Measurements from ENCODE around the gene DPAGT1.
A peak's percentile ranks its signal among the peaks of the same experiment; 100 is the strongest.
"Not testable (repeated sequence)": the region's sequence is repeated elsewhere in the genome, so short reads cannot be mapped to it uniquely, and the experiment has no call there.

DPAGT1 gene

DNA sequence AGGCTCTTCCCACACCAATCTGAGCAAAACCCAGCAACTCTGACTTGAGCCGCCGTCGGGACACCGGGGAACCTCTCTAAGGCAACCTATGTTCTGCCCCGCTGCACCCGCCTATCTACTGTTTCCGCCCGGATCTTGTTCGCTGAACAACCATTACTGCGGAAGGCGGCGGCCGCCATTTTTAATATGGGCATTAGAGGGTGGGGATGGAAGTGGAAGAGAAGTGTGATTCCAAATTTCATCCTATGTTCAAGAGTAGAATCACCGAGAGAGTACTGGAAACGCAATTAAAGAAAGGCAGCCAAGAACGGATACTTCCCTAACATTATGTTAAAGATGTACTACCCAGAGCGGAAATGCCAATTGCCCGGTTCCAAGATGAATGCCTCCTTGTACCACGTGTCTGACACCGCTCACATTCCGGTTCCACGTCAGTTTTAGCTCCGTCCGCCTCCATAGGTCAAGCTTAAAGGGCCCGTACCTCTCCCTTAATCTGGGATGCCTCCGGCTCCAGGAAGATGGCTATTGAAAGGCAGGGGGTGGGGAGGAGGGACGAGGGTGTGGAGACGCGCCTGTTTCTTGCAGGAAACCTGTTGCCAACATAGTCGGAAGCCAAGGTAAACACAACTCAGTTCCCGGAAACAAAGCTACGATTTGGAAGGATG lies at the start of gene DPAGT1:
DPAGT1 (minus strand) TSS at position 95 of the 665 bp plus-strand sequence. CDS start 198 bp downstream, outside the sequence.
- FAIRE-seq = peak; percentile 93

GRCh38 chr11:119149786-119150275 lies 48.2 kb upstream of the DPAGT1 start:
- no peak for DNase-seq (ENCODE audit: extremely low spot score, insufficient read length, low read depth)
- no peak for FAIRE-seq

More for the DNA sequence above, at the start of gene DPAGT1:
- no peak for DNase-seq (ENCODE audit: extremely low spot score, insufficient read length, low read depth)

DNA sequence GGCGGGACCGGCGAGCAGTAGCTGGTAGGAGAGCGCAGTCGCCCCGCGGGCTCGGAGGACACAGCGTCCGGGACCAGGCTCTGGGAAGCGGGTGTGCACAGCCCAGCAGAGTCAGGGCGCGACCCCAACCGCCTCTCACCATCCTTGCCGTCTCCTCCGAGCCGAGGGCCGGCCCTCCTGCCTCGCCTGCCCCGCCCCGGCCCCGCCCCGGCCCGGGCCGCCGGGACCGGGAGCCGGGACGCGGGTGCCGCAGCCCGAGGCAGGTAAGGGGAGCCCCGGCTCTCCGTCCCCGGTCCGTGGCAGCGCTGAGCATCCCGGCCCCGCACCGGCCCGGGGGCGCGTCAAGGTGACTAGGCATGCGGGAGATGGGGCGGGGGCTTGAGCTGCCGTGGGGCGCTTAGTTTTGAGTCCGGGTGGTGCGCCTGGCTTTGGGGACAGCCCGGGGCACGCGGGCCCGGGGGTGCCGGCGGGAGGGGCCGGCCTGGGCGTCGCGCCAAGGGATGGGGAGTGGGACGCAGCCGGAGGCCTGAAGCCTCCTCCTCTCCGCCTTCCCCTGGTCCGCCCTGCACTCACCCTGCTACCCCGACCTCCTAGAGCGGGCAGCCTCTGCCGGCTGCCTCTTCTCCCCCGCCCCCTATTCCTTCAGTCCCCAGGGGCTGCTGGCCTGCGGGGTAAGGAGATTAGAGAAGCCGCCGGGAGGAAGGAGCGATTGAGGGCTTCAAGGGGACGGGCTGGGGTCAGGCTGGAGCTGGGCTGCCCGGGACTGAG lies 47.5 kb upstream of the DPAGT1 start, which contains the start of gene ABCG4:
ABCG4 (plus strand) TSS at position 35 of the 768 bp plus-strand sequence. CDS start 914 bp downstream, outside the sequence.
- no peak for FAIRE-seq
- no peak for DNase-seq (ENCODE audit: extremely low spot score, insufficient read length, low read depth)

GRCh38 chr11:119148720-119149017 lies 47.0 kb upstream of the DPAGT1 start:
- DNase-seq (ENCODE audit: extremely low spot score, insufficient read length, low read depth) = no peak
- FAIRE-seq = no peak

DNA sequence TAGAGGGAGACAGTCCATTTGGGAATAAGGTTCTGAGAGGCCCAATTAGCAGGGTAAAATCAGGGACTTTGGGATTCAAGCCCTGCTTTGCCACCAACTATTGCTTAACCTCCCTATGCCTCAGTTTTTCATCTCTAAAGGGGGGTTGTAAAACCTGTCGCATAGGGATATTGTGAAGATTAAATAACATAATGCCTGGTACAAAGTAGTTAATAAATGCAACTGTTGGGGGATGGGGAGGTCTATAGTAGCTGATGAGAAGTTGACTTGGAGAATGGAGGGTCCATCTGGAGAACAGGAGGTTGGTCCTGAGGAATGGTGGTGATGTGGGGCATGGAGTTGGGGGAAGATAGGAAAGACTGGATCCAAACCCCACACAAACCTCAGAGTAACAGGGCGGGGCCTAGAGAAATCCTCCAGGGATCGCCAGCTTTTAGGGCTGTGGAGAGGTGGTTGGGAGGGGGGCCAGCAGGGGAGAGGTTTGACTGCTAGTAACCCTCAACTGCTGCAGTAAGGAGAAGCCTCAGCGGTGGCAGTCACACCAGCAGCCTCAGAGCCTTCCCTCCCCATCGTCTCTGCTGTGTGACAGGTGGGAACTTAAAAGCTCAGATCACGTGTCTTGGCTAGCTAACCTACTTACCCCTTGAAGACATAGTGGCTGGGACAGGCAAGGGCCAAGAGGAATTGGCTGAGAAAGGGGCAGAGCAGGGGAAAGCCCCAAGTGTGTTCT lies 46.1 kb upstream of the DPAGT1 start:
- FAIRE-seq (no peak), DNase-seq (ENCODE audit: extremely low spot score, insufficient read length, low read depth) (no peak)

- DNase-seq (ENCODE audit: extremely low spot score, insufficient read length, low read depth) = no peak
- no peak for FAIRE-seq
These were observed 43.9 kb upstream of the DPAGT1 start for GRCh38 chr11:119145551-119145950.

DNA sequence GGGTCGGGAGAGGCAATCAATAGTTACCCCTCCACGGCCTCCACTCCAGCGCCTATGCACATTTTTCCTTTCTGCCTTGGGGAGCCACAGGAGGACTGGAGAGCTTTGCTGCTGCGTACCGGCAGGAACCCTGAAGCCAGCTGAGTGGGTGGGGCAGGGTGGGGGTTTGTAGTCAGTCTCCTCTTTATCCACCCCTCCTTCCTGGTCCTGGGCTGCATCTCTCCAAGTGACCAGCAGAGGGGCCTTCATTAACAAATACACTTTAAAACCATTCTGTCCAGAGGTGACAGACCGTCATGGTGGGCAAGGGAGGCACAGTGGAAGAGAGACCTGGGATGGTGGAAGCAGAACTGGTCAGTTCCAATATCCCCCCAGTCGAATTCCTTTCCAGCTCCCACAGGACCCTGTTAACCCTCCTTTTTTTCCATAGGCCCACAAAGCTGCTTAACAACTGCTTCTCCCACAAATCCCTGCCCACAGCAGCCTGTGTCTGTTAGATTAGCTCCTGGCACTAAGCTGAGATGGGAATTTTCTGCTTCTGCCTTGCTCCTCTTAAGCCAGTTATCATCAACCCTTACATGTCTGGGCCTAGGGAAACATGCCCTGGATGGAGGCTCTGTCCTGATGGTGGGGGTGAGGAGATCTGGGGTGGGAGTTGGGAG lies 43.3 kb upstream of the DPAGT1 start:
- peak; percentile 77 for FAIRE-seq
- peak; percentile 58 for DNase-seq (ENCODE audit: extremely low spot score, insufficient read length, low read depth)

DNA sequence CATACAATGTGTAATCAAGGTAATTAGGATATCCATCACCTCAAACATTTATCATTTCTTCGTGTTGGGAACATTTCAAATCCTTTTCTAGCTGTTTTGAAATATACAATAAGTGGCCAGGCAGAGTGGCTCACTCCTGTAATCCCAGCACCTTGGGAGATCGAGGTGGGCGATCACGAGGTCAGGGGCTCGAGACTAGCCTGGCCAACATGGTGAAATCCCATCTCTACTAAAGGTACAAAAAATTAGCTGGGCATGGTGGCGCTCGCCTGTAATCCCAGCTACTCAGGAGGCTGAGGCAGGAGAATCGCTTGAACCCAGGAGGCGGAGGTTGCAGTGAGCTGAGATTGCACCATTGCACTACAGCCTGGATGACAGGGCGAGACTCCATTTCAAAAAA lies 37.6 kb upstream of the DPAGT1 start:
- DNase-seq (ENCODE audit: extremely low spot score, insufficient read length, low read depth); FAIRE-seq: not testable (repeated sequence)

- DNase-seq (ENCODE audit: extremely low spot score, insufficient read length, low read depth) (no peak), FAIRE-seq (no peak)
These were observed 32.8 kb upstream of the DPAGT1 start for GRCh38 chr11:119134389-119134978.

DNA sequence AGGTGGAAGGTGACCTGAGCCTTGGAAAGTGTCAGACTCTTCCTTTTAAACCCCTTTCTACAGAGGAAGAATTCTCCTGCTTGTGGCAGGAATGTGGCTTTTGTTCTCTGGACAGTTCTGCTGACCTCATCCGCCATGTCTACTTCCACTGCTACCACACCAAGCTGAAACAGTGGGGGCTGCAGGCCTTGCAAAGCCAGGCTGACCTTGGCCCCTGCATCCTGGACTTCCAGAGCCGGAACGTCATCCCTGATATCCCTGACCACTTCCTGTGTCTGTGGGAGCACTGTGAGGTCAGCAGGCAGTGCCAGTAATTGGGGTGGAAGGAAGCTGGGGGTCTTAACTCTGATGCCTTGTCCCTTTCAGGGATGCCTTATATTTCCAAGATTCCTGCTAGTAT lies 29.0 kb upstream of the DPAGT1 start:
- no peak for FAIRE-seq
- no peak for DNase-seq (ENCODE audit: extremely low spot score, insufficient read length, low read depth)

- FAIRE-seq = no peak
These were observed 25.1 kb upstream of the DPAGT1 start for GRCh38 chr11:119126675-119127268.

DNA sequence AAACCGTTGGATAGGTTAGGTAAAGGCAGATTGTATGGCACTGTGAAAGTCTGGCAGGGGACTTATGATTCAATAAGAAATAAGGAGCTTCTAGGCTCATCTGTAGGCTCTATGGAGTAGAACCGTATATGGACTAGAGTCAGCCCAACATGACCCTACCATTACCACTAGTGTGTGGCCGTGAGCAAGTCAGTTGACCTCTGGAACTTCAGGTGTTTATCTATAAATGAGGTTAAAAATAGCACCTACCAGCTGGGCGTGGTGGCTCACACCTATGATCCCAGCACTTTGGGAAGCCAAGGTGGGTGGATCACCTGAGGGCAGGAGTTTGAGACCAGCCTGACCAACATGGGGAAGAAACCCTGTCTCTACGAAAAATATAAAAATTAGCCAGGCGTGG lies 24.2 kb upstream of the DPAGT1 start:
- FAIRE-seq (no peak), DNase-seq (ENCODE audit: extremely low spot score, insufficient read length, low read depth) (no peak)

More at GRCh38 chr11:119126675-119127268, 25.1 kb upstream of the DPAGT1 start:
- no peak for DNase-seq (ENCODE audit: extremely low spot score, insufficient read length, low read depth)

GRCh38 chr11:119121811-119122124 lies 20.1 kb upstream of the DPAGT1 start:
- peak; percentile 12 for FAIRE-seq

GRCh38 chr11:119121008-119121810 lies 19.6 kb upstream of the DPAGT1 start, which contains the start of gene HINFP:
Gene HINFP, plus strand, starts transcription at chr11:119121580. Its CDS starts 5,365 bp downstream, at chr11:119126945.
- peak; percentile 99 for FAIRE-seq
- peak; percentile 98 for DNase-seq (ENCODE audit: extremely low spot score, insufficient read length, low read depth)

More at GRCh38 chr11:119121811-119122124, 20.1 kb upstream of the DPAGT1 start:
- DNase-seq (ENCODE audit: extremely low spot score, insufficient read length, low read depth) = no peak

GRCh38 chr11:119120639-119121007 lies 19.0 kb upstream of the DPAGT1 start:
- FAIRE-seq (no peak), DNase-seq (ENCODE audit: extremely low spot score, insufficient read length, low read depth) (no peak)

DNA sequence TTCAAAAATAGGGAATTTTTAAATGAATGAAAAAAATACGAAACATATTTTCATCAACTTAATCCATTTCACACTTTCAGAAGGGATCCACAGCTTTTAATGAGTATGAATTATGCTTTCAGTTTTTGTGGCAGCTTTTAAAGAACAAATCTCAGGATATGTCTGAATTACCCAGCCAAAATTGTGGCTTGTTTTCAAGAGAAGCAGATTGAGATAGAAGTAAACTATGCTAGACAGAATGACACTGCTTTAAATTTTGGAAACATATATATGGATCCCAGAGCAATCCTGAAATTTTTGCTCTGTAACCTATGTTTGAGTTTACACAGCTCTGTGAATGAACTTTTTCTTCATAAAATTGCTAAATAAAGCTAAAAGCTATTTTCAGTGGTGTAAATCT lies 17.3 kb upstream of the DPAGT1 start:
- no peak for DNase-seq (ENCODE audit: extremely low spot score, insufficient read length, low read depth)
- no peak for FAIRE-seq

DNA sequence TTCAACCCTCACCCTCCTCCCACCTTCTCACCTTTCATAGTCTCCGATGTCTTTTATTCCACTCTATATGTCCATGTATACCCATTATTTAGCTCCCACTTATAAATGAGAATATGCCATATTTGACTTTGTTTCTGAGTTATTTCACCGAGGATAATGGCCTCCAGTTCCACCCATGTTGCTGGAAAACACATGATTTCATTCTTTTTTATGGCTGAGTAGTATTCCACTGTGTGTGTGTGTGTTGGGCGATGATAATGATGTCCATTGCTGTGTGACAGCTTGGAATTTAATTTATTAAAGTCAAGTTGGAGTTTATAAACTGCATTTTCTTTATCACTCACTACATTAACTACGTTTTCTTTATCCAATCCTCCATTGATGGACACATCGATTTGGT lies 16.6 kb upstream of the DPAGT1 start:
- no peak for DNase-seq (ENCODE audit: extremely low spot score, insufficient read length, low read depth)
- FAIRE-seq = no peak

DNA sequence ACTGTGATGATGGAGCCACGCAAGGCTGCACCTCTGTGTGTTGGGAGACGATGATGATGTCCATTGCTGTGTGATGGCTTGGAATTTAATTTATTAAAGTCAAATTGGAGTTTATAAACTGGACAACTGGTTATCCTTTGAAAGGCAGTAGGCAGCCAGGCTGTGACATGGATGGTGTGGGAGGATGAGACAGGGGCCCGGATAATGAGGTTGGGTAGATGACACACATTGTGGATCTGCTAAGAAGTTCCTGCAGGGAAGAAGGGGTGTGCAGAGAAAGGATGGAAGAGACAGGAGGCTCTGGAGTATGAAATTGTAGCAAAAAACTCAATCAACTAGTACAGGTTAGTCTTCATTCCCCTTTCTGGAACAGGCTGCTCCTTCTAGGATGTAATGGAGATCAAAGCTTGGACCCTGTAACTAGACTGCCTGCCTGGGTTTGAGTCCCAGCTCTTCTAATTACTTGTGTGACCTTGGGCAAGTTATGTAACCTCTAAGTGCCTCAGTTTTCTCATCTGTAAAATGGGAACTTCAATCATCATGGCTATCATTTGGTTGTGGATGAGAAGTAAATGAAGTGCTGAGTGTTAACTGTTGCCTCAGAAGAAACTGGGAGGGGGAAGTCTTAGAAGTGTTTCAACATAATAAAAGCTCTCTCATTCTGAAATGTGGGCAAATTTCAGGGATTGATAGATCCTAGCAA lies 15.5 kb upstream of the DPAGT1 start:
- DNase-seq (ENCODE audit: extremely low spot score, insufficient read length, low read depth) (no peak), FAIRE-seq (no peak)

Data from GM18507 (cell line).